GM13976 (cell line): ENCODE measurements around the gene ABCG4.

Experiments used
- DNase-seq: peaks from one replicate; pipeline ENCODE4 v3.0.0; 2012; ENCODE audit warnings: low spot score
- CTCF ChIP-seq: IDR thresholded peaks from 2 replicates; pipeline ENCODE4 v1.5.1; 2012; ENCODE audit warnings: borderline replicate concordance, mild to moderate bottlenecking; ENCODE audit not compliant: insufficient read depth; ENCODE audit errors: extremely low read depth, missing control alignments, control extremely low read depth
- in situ Hi-C: fragments of 300-500 bp; cut with MboI; formaldehyde crosslinking; loops from one replicate; pipeline ENCODE4 v1.12.0; 2022; ENCODE audit warnings: low sequenced_read_pairs, mixed read lengths, inconsistent platforms; ENCODE audit not compliant: unreplicated experiment

ABCG4 gene

DNA sequence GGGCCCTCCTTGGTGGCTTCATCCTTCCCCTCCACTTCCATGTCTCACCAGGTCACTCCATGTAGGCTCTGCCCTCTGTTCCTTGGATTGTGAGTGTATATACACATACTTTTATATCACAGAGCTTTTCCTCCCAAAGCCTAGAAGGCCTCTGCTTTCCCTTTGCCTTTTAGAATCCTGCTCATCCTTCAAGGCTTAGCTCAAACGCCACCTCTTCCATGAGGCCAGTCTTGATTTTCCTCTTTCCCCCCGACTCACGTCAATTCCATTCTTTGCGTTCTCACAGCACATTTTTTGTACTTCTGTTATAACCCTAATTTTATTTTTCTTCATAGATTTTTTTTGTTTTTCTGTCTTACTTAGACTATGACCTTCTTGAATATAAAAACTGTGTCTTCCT, 3.8 kb downstream of the ABCG4 start:
- in situ Hi-C loops = no loop called here
- TF ChIP-seq CTCF = no peak
- no peak for DNase-seq

DNA sequence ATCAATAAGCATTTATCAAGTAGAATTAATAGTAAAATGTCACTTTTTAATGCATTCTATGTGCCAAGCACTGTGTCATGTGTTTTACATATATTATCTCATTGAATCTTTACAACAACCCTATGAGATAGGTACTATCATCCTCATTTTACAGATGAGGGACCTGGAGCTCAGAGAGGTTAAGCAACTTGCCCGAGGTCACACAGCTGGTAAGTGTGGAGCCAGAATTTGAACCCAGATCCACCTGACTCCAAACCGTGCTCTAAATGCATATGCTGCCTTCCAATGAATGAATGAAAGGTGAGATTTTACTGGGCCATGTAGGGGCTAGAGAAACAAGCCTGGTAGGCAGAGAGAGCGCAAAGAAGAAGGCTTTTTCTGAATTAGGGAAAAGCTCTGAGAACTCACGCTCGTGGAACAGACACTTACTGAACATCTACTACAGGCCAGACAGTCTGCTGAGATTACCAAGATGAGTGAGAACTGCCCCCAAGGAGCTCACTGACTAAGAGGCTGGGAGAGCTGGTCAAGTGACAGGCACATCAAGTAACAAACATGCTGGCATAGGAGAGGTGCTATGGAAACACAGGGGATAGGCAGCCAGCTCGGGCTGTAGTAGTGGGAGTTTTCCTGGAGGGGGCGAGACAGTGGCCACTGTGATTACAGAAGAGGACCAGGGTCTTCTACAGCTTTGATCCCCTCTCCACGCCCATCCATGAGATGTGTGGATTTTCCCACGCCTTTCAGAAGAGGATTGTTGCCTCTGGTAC, 4.4 kb downstream of the ABCG4 start:
- in situ Hi-C loops = no loop called here
- no peak for TF ChIP-seq CTCF
- no peak for DNase-seq

DNA sequence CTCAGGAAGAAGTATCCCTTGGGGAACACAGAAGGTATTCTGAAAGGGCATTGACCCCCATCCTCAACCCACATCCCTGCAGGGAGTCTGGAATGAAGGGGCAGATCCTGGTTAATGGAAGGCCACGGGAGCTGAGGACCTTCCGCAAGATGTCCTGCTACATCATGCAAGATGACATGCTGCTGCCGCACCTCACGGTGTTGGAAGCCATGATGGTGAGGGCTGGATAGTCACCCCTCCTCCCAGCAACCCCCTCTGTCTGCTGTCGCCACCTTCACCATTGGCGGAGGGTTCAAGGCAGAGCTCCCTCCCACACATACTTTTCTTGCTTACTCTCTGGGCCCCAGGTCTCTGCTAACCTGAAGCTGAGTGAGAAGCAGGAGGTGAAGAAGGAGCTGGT, 5.3 kb downstream of the ABCG4 start:
- in situ Hi-C loops = no loop called here
- TF ChIP-seq CTCF = no peak
- no peak for DNase-seq

DNA sequence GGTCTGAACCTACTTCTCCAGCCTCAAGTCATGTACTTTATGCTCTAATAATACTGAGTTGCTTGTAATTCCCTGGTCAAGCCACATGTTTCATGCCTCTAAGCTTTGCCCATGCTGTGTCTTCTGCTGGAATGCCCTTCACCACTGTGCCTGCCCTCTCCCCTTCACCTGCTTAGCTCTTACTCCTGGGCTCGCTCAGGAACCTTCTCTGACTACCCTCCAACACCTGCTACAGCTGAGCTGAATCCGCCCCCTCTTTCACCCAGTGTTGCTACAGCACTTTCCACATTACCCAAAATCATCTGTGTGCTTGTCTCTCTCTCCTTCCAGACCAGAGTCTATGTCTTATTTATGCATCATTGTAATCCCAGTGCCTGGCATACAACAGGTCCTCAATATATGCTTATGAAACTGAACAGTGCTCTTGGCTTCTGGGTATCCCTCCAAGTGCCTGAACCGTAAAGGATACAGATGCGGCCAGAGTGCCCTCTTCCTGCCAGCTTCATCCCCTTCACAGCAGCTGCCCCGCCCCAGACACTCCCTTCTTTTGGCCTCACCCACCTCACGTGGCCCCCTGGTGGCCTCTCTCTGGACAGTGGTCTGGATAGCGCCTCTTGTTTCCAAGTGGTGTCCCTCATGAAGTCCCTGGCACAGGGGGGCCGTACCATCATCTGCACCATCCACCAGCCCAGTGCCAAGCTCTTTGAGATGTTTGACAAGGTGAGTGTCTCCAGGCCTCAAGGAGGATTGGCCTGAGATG, 7.1 kb downstream of the ABCG4 start:
- no peak for DNase-seq
- in situ Hi-C loops = no loop called here
- TF ChIP-seq CTCF = no peak

- no peak for TF ChIP-seq CTCF
- in situ Hi-C loops = no loop called here
- no peak for DNase-seq
Observed at GRCh38 chr11:119156496-119156895, 7.6 kb downstream of the ABCG4 start.

DNA sequence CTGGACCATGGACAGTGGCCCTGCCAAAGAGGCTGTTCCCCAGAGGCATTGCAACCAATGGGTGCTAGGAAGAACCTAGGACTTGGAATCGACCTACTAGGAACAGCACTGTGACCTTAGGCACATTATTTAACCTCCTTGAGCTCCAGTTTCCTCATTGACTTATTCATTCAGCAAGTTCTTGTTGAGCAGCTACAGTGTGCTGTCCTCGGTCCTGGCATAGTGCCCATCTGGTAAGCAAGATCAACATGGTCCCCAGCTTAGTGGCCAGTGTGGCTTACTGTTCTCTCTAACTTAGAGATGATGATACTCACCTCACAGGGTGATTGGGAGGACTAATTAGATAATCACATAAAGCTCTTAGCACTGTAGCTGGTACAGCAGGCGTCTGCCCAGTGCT, 8.2 kb downstream of the ABCG4 start:
- no peak for DNase-seq
- in situ Hi-C loops = no loop called here
- no peak for TF ChIP-seq CTCF
